Neural cell (in vitro differentiated cells): ENCODE data around the gene HS3ST2.
A peak's percentile ranks its signal among the peaks of the same experiment; 100 is the strongest.

Experiments used
- CTCF ChIP-seq: fragments of 450-650 bp; IDR thresholded peaks from 2 replicates; pipeline ENCODE4 v1.5.1; 2014; ENCODE audit warnings: antibody characterized with exemption, mild to moderate bottlenecking, moderate library complexity; ENCODE audit not compliant: poor library complexity, severe bottlenecking
- EZH2 ChIP-seq: fragments of 200-600, 300-800 bp; shearing (Covaris generic), sonication (generic); IDR thresholded peaks from 2 replicates; pipeline ENCODE4 v1.6.1; 2014; ENCODE audit warnings: antibody characterized with exemption, low read length, borderline replicate concordance, mild to moderate bottlenecking; ENCODE audit not compliant: insufficient read depth, poor library complexity, severe bottlenecking
- POLR2AphosphoS5 ChIP-seq: IDR thresholded peaks from 2 replicates; pipeline ENCODE4 v1.6.1; 2012
- REST ChIP-seq: IDR thresholded peaks from 2 replicates; pipeline ENCODE4 v1.6.1; 2012; ENCODE audit warnings: borderline replicate concordance

GRCh38 chr16:22771551-22771950 lies 42.4 kb upstream of the HS3ST2 start:
- no peak for TF ChIP-seq EZH2
- TF ChIP-seq REST = no peak
- TF ChIP-seq CTCF = no peak
- TF ChIP-seq POLR2AphosphoS5 = peak; percentile 39
